HG03108 (cell line): ENCODE results near the gene RALB.

Source experiments
- ATAC-seq: cut with Tn5 transposase; IDR thresholded peaks from one replicate; pipeline ENCODE4 v1.9.1; 2021; ENCODE audit warnings: moderate library complexity; ENCODE audit not compliant: unreplicated experiment

The RALB gene

DNA sequence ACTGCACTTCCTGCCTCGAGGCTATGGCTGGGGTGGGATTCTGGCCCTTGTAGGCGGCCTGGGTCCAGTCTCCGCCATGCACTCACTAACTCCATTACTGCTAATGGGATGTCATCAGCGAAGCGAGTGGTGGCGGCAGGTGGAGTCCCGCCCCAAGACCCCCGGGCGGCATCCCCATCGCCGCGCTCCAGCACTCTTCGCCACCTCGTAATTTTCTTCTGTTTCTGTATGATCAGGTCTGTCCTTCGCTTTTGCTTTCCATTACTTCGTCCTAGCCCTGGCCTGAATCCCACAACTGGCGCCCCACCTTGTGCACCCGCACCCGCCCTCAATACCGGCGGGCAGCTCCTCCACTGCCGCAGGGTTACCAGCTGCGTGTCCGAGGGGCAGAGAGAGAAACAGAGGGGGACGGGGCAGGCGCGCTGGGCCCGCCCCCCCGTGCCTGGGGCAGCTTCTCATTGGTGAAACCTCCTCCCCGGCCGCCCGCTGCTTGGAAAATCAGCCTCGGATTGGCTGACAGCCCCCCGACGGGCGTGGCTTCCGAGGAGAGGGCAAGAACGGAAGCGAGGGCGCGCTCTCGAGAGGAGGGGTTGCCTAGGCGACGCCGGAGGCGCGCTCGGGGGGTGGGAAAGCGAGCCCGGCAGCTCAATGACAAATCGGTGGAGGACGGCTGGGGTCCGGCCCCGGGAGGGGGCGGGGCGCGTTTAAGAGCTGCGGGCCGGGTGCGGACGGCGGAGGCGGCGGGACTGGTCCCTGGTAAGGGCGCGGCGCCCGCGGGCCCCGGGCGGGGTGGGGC is at the start of gene RALB:
RALB (plus strand) TSS at position 628 of the 796 bp plus-strand sequence. CDS start 25,813 bp downstream, outside the sequence.
- ATAC-seq: peak; percentile 94

DNA sequence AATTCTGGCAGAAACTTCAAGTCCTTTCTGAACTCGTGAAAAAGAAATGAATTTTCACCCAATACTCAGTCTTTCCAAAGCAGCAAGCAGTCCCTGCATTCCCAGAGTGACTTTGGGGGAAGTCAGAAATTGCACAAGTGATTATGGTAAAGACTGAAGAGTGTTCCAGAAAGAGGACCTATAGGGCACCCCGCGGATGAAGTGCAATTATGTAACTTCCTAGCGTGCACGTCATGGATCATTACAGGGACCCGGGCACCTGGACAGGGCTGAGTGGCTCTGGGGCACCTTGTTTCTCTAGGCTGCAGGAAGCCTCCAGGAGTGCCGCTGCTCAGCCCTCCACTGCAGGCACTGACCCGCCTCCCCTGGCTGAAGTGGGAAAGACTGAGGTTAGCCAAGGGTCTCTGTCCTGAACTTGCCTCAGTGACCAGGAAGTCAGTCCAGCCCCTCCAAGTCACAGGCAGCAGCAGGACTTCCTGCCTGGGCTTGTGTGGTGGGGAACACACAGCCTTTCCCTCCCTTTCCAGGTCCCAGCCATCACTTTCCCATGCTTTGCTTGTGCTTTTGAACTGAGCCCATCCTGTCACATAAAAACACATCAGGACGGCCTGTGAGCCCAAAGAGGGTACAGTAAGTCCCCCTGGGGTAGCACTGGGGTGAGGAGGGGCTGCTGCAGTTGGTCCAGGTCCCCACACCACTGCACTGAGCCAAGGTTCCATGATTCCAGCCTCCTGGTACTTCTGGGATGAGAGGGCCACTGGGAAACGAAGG is 49.2 kb upstream of the RALB start:
- ATAC-seq: no peak

- ATAC-seq: no peak
Measured at GRCh38 chr2:120204022-120204405, 48.6 kb upstream of the RALB start.

DNA sequence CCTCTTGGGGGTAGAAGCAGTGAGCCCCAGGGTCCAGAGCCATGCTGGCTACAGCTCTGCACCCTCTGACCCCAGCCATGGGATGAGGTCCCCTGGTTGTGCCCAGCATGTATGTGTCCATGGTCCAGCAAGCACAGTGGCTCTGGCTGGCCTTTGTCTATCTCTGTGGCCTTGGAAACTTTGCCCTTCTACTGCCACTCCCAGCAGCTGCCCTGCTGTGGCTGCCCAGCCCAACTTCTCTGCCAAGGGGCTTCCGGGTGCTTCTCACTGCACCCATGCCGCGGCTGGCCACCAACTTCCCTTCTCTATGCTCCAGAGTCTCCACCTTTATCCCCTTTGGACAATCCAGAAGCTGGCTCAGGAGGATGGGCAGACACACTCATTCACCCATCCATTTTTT is 48.2 kb upstream of the RALB start:
- ATAC-seq: no peak

- ATAC-seq: no peak
Measured at GRCh38 chr2:120204945-120205670, 47.5 kb upstream of the RALB start.

GRCh38 chr2:120206022-120206581 is 46.5 kb upstream of the RALB start:
- ATAC-seq: no peak

GRCh38 chr2:120208381-120209353 is 44.0 kb upstream of the RALB start:
- ATAC-seq: no peak

GRCh38 chr2:120209427-120210269 is 43.0 kb upstream of the RALB start:
- no peak for ATAC-seq

DNA sequence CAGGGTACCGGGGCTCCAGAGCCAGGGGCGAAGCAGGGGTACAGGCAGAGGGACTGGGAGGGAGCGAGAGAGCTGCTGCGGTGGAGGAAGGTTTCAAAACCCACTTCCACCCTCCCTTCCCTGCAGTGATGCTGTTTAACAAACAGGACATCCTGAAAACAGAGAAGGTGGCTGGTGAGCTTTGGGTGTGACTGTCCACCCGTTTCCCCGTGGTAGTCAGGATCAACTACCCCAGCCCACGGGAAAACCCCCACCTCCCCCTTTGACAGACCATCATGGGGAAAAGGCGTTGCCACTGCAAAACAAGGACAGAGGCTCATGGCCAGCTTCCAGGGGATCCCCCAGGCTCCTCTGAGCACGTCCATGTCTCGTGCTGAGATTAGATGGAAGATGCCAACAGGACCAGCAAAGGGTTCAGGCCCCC is 42.4 kb upstream of the RALB start:
- ATAC-seq: no peak

- ATAC-seq: no peak
Measured at GRCh38 chr2:120218181-120218580, 34.5 kb upstream of the RALB start.

GRCh38 chr2:120219291-120219690 is 33.4 kb upstream of the RALB start:
- no peak for ATAC-seq

DNA sequence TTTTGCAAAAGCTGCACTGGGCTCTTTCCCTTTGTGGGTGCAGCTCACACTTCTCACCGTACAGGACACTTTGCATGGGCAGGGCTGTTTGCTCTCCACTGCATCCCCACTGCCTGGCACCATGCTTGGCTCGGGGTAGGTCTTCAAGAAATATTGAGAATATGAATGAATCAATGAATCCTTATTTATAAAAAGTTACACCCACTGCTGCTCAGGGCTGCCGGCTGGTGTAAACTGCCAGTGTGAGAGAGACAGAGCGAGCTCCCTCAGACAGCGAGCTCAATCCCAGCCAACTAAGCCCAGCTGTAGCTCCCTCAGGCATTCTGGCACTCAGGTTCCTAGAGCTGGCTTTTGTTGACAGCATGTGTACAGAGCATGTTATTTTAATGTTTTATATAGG is 32.9 kb upstream of the RALB start:
- ATAC-seq: no peak

GRCh38 chr2:120220756-120221155 is 31.9 kb upstream of the RALB start:
- ATAC-seq: no peak

DNA sequence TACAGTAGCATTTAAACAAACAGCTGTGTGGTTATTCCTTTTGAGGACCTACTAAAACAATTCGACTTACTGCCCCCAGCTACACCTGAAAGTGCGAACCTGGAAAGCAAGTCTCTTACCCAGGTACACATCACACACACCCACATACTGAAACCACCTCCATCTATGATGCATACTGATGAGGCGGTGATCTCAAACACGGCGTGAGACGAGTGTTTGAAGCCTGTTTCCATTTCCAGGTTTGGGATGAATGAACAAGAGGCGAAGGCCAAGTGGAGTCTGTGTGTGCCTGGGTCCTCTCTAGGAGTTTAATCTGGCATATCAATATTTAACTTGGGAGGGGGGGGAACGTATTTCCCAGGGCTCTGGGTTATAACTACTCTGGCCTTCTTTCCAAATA is 31.0 kb upstream of the RALB start:
- no peak for ATAC-seq

GRCh38 chr2:120222186-120223033 is 30.2 kb upstream of the RALB start:
- no peak for ATAC-seq

DNA sequence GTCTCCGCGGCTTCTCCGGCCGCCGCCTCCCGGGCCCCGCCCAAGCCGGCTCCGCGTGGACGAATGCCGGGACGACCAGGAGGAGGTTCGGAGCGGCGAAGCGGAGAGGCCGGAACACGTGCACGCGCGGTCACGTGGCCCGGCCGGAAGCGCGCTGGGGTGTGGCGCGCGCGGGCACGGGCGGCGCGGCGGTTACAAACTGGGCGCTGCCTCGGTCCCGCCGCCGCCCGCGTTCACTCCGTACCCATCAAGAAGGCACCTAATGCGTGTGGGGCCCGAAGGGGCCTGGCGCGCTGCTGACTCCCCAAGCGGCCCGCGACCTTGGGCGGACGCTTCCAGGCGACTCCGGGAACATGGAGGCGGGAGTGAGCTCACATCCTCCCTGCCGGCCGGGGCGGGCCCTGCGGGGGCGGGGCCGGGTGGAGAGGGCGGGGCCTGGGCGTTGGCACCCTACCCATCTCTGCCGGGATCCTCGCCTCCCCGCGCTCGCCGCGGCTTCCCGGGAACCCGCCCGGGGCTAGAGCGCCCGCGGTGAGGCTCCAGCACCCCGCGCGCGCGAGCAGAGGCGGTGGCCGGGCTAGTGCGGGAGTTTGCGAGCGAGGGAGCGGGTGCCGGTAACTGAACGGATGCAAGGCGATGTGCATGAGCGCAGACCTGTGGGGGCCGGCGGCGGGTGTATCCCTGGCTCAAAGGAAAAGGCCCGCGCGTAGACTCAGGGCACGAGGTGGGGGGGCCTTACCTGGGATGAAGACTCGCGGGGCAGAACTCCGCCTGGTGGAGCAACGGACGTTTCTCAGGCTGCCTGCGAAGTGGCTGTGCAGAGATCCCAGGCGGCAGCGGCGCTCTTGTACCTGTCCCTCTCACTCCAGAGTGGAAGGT is 29.4 kb upstream of the RALB start, which contains the start of gene TMEM185B:
TMEM185B (minus strand) TSS at position 367 of the 879 bp plus-strand sequence. CDS start 424 bp downstream, outside the sequence.
- peak; percentile 81 for ATAC-seq

GRCh38 chr2:120224256-120224655 is 28.4 kb upstream of the RALB start:
- ATAC-seq: no peak
